ENCODE measurements around the gene ENOPH1. TPM values are rescaled to one million over a fixed set of nuclear protein-coding genes. Genes with fewer than 3 reads are reported as not detected.

The ENOPH1 gene
- total and polyA plus RNA-seq, 2 of the 13 experiments (the other 11 are each of a cell fraction or from before 2014, with no cell fraction given), result 15.5 to 64.3 TPM

DNA sequence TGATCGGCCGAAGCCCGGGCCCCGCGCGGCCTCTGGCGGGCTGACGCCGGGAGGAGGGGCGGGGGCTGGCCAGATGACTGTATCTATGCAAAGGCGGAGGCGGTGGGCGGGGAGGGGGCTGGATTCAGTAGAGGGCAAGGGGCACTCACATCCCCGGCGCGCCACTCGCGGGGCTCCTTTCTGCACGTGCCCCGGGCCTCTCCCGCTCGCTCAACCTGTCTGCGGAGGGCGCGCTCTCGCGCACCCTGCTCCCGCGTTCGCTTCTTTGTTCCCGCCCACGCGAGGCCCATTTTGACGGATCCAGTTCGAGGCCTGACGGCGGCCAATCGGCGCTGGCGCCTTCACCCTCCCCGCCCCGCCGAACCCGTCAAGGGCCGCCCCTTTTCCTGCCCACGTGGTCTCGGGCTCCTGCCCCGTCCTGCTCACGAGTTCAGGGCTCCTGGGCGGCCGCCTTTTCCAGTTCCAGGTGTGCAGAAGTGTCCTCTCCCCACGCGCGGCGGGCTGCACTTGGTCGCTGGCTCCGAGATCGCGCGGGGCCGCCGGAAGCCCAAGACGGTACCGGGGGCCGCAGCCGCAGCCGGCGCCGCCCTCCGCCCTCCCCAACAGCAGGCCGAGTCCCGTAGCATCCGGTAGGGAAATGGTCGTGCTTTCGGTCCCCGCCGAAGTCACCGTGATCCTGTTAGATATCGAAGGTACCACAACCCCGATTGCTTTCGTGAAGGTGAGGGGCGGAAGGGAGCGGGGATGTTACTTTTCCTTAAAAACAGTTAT is at the start of gene ENOPH1, which contains the start of gene HNRNPDL (continued):
- TF ChIP-seq ZBTB38 (CRISPR knock-in tag; IDR thresholded peaks at IDR 0.05), result peak; percentile 75; the same call in 1 of the 2 replicates
- TF ChIP-seq ZNF878 (CRISPR knock-in tag; IDR thresholded peaks at IDR 0.05), result peak; percentile 97
- TF ChIP-seq ATAD3A (CRISPR knock-in tag; IDR thresholded peaks at IDR 0.05), result no peak
- 0 out of 2 replicates have a peak, but pooled peaks have one; percentile 48 for TF ChIP-seq DMAP1 (CRISPR knock-in tag; IDR thresholded peaks at IDR 0.05)
- TF ChIP-seq ZNF788 (CRISPR knock-in tag; IDR thresholded peaks at IDR 0.05; ENCODE audit: borderline replicate concordance), result no peak; the same call in 1 of the 2 replicates
- peak; percentile 28; the same call in 1 of the 2 replicates for TF ChIP-seq JDP2 (CRISPR knock-in tag; IDR thresholded peaks at IDR 0.05; ENCODE audit: borderline replicate concordance)
- peak; percentile 75 for TF ChIP-seq IKZF4 (CRISPR knock-in tag; IDR thresholded peaks at IDR 0.05; ENCODE audit: borderline replicate concordance, low read depth, not compliant biosample characterization)
- TF ChIP-seq TCF7L2 (IDR thresholded peaks at IDR 0.05; ENCODE audit: low read depth, low read length), result no peak
- no peak for TF ChIP-seq ZNF720 (CRISPR knock-in tag; IDR thresholded peaks at IDR 0.05)
- peak; percentile 66 for TF ChIP-seq TAF1 (CRISPR knock-in tag; IDR thresholded peaks at IDR 0.05)
- TF ChIP-seq BRD4 (CRISPR knock-in tag; IDR thresholded peaks at IDR 0.05), result 0 out of 2 replicates have a peak, but pooled peaks have one; percentile 71
- TF ChIP-seq, protein P1, sequence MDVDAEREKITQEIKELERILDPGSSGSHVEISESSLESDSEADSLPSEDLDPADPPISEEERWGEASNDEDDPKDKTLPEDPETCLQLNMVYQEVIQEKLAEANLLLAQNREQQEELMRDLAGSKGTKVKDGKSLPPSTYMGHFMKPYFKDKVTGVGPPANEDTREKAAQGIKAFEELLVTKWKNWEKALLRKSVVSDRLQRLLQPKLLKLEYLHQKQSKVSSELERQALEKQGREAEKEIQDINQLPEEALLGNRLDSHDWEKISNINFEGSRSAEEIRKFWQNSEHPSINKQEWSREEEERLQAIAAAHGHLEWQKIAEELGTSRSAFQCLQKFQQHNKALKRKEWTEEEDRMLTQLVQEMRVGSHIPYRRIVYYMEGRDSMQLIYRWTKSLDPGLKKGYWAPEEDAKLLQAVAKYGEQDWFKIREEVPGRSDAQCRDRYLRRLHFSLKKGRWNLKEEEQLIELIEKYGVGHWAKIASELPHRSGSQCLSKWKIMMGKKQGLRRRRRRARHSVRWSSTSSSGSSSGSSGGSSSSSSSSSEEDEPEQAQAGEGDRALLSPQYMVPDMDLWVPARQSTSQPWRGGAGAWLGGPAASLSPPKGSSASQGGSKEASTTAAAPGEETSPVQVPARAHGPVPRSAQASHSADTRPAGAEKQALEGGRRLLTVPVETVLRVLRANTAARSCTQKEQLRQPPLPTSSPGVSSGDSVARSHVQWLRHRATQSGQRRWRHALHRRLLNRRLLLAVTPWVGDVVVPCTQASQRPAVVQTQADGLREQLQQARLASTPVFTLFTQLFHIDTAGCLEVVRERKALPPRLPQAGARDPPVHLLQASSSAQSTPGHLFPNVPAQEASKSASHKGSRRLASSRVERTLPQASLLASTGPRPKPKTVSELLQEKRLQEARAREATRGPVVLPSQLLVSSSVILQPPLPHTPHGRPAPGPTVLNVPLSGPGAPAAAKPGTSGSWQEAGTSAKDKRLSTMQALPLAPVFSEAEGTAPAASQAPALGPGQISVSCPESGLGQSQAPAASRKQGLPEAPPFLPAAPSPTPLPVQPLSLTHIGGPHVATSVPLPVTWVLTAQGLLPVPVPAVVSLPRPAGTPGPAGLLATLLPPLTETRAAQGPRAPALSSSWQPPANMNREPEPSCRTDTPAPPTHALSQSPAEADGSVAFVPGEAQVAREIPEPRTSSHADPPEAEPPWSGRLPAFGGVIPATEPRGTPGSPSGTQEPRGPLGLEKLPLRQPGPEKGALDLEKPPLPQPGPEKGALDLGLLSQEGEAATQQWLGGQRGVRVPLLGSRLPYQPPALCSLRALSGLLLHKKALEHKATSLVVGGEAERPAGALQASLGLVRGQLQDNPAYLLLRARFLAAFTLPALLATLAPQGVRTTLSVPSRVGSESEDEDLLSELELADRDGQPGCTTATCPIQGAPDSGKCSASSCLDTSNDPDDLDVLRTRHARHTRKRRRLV (CRISPR knock-in tag; IDR thresholded peaks at IDR 0.05), result peak; percentile 72; the same call in 1 of the 2 replicates
- TF ChIP-seq ZNF749 (CRISPR knock-in tag; IDR thresholded peaks at IDR 0.05; ENCODE audit: borderline replicate concordance), result peak; percentile 99
- TF ChIP-seq ATF5 (CRISPR knock-in tag; IDR thresholded peaks at IDR 0.05; ENCODE audit: low read depth), result no peak
- TF ChIP-seq SETDB1 (CRISPR knock-in tag; IDR thresholded peaks at IDR 0.05; ENCODE audit: borderline replicate concordance), result no peak
- TF ChIP-seq, protein P2, sequence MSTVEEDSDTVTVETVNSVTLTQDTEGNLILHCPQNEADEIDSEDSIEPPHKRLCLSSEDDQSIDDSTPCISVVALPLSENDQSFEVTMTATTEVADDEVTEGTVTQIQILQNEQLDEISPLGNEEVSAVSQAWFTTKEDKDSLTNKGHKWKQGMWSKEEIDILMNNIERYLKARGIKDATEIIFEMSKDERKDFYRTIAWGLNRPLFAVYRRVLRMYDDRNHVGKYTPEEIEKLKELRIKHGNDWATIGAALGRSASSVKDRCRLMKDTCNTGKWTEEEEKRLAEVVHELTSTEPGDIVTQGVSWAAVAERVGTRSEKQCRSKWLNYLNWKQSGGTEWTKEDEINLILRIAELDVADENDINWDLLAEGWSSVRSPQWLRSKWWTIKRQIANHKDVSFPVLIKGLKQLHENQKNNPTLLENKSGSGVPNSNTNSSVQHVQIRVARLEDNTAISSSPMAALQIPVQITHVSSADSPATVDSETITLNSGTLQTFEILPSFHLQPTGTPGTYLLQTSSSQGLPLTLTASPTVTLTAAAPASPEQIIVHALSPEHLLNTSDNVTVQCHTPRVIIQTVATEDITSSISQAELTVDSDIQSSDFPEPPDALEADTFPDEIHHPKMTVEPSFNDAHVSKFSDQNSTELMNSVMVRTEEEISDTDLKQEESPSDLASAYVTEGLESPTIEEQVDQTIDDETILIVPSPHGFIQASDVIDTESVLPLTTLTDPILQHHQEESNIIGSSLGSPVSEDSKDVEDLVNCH (CRISPR knock-in tag; IDR thresholded peaks at IDR 0.05), result 0 out of 2 replicates have a peak, but pooled peaks have one; percentile 35
- TF ChIP-seq MAF1 (CRISPR knock-in tag; IDR thresholded peaks at IDR 0.05; ENCODE audit: borderline replicate concordance), result no peak
- TF ChIP-seq SP140L (CRISPR knock-in tag; IDR thresholded peaks at IDR 0.05; ENCODE audit: borderline replicate concordance), result peak; percentile 59; the same call in 1 of the 2 replicates
- TF ChIP-seq ATF4 (CRISPR knock-in tag; IDR thresholded peaks at IDR 0.05), result peak in 1 of 2 experiments; percentile 74; a peak in 2 of 4 replicates
